HL-60 (cell line): ENCODE results near the gene C9orf50.
A peak's percentile ranks its signal among the peaks of the same experiment; 100 is the strongest.

Experiments
- DNase-seq, 2 experiments: peaks; one replicate each; pipeline ENCODE4 v3.0.0-alpha.2; 2010 to 2020; ENCODE audit warnings: low read depth in 1 of 2, low spot score in 1 of 2
- H3K27ac ChIP-seq: fragments of 250-450 bp; sonication (Bioruptor Pico); replicated peaks from 2 replicates; pipeline ENCODE4 v1.5.1; 2020; ENCODE audit warnings: mild to moderate bottlenecking, moderate library complexity
- H3K27me3 ChIP-seq: fragments of 250-450 bp; sonication (Bioruptor Pico); 2 replicates; pipeline ENCODE4 v1.5.1; 2021; ENCODE audit warnings: mild to moderate bottlenecking, moderate library complexity; ENCODE audit not compliant: insufficient read depth, poor library complexity, severe bottlenecking
- H3K4me3 ChIP-seq: replicated peaks from 2 replicates; pipeline ENCODE4 v1.5.1; 2011; ENCODE audit warnings: mild to moderate bottlenecking, control low read depth, low read length; ENCODE audit not compliant: insufficient read depth
- CTCF ChIP-seq: IDR thresholded peaks from one replicate; pipeline ENCODE4 v1.5.1; 2011; ENCODE audit warnings: low read length, control low read depth, inconsistent platforms; ENCODE audit not compliant: insufficient read depth
- GABPA ChIP-seq: IDR thresholded peaks from 2 replicates; pipeline ENCODE4 v1.6.1; 2012; ENCODE audit warnings: low read depth
- POLR2AphosphoS5 ChIP-seq: IDR thresholded peaks from 2 replicates; pipeline ENCODE4 v1.6.1; 2012; ENCODE audit warnings: low read depth
- REST ChIP-seq: IDR thresholded peaks from 2 replicates; pipeline ENCODE4 v1.6.1; 2012; ENCODE audit warnings: low read depth; ENCODE audit not compliant: insufficient replicate concordance
- SPI1 ChIP-seq: IDR thresholded peaks from 2 replicates; pipeline ENCODE4 v1.6.1; 2012; ENCODE audit warnings: low read depth, mild to moderate bottlenecking, borderline replicate concordance

Gene C9orf50

GRCh38 chr9:129586245-129586644, 34.7 kb downstream of the C9orf50 start:
- H3K4me3 ChIP-seq, result no peak overlapping the region
- no peaks in the 10 kb centered on the region for H3K27me3 ChIP-seq

GRCh38 chr9:129585352-129585751, 35.5 kb downstream of the C9orf50 start:
- Histone ChIP-seq H3K4me3 (no peak overlapping the region), H3K27me3 (no peaks in the 10 kb centered on the region), H3K27ac (no peak overlapping the region)
- no peak for DNase-seq
- TF ChIP-seq SPI1 (no peak), GABPA (no peak), POLR2AphosphoS5 (no peak), REST (no peak), CTCF (no peak)

More at GRCh38 chr9:129586245-129586644, 34.7 kb downstream of the C9orf50 start:
- no peak for DNase-seq
- TF ChIP-seq REST (no peak), POLR2AphosphoS5 (no peak), SPI1 (no peak), CTCF (no peak)
- H3K27ac ChIP-seq, result no peak overlapping the region

- Histone ChIP-seq H3K4me3 (no peak overlapping the region), H3K27ac (peak overlapping the region; percentile 21), H3K27me3 (no peaks in the 10 kb centered on the region)
- DNase-seq, result peak in 1 of 2 experiments; percentile 88
- no peak for TF ChIP-seq REST
- no peak for TF ChIP-seq GABPA
- peak; percentile 32; the same call in 1 of the 2 replicates for TF ChIP-seq POLR2AphosphoS5
- TF ChIP-seq SPI1, result peak; percentile 65
- no peak for TF ChIP-seq CTCF
Measured at GRCh38 chr9:129584136-129584535, 36.8 kb downstream of the C9orf50 start.
